Neuronal stem cell (in vitro differentiated cells): Measurements from ENCODE around the gene ELANE.

Experiments used
- DNase-seq: peaks from one replicate; pipeline ENCODE4 v3.0.0-alpha.2; 2013; ENCODE audit warnings: low spot score
- H2AFZ ChIP-seq: one replicate; pipeline ENCODE4 v1.6.1; 2013; ENCODE audit warnings: mild to moderate bottlenecking, low read length, inconsistent platforms
- H2AK5ac ChIP-seq: 2 replicates; pipeline ENCODE4 v1.6.1; 2013; ENCODE audit warnings: low read depth, mild to moderate bottlenecking, inconsistent platforms, low read length, moderate library complexity, mixed read lengths
- H2BK120ac ChIP-seq: 2 replicates; pipeline ENCODE4 v1.6.1; 2013; ENCODE audit warnings: low read depth, mild to moderate bottlenecking, inconsistent platforms, low read length, moderate library complexity, mixed read lengths
- H2BK12ac ChIP-seq: one replicate; pipeline ENCODE4 v1.6.1; 2013; ENCODE audit warnings: low read length, inconsistent platforms
- H2BK15ac ChIP-seq: 2 replicates; pipeline ENCODE4 v1.6.1; 2013; ENCODE audit warnings: mild to moderate bottlenecking, low read length, inconsistent platforms, mixed read lengths
- H2BK5ac ChIP-seq: one replicate; pipeline ENCODE4 v1.6.1; 2013; ENCODE audit warnings: inconsistent platforms, mild to moderate bottlenecking, low read length, moderate library complexity
- H3K14ac ChIP-seq: one replicate; pipeline ENCODE4 v1.6.1; 2013; ENCODE audit warnings: low read length, inconsistent platforms
- H3K18ac ChIP-seq: 2 replicates; pipeline ENCODE4 v1.6.1; 2013; ENCODE audit warnings: low read length, inconsistent platforms
- H3K23ac ChIP-seq: 2 replicates; pipeline ENCODE4 v1.6.1; 2013; ENCODE audit warnings: low read depth, mild to moderate bottlenecking, mixed read lengths, low read length, inconsistent platforms; ENCODE audit not compliant: poor library complexity
- H3K27ac ChIP-seq: replicated peaks from 3 replicates; pipeline ENCODE4 v1.5.1; 2013; ENCODE audit warnings: low read length, inconsistent platforms
- H3K27me3 ChIP-seq, 3 experiments: 2 replicates each; pipeline ENCODE4 v1.6.1; 2013; ENCODE audit warnings: low read length in 3 of 3, mild to moderate bottlenecking in 2 of 3, inconsistent platforms in 1 of 3, low read depth in 1 of 3, mixed read lengths in 1 of 3, moderate library complexity in 1 of 3; ENCODE audit not compliant: control insufficient read depth in 3 of 3, insufficient read depth in 3 of 3
- H3K36me3 ChIP-seq, 2 donors: replicated peaks in 1 of 2; 2 replicates each; pipeline ENCODE4 v1.6.1; 2013; ENCODE audit warnings: low read length in 2 of 2; ENCODE audit not compliant: control insufficient read depth in 2 of 2, insufficient read depth in 2 of 2
- H3K4ac ChIP-seq: 2 replicates; pipeline ENCODE4 v1.6.1; 2013; ENCODE audit warnings: inconsistent platforms, mild to moderate bottlenecking, low read length, moderate library complexity
- H3K4me1 ChIP-seq, 2 donors: 1 replicate in 1 of 2; 2 replicates in 1 of 2; pipeline ENCODE4 v1.6.1; 2013; ENCODE audit warnings: low read length in 2 of 2, low read depth in 1 of 2; ENCODE audit not compliant: control insufficient read depth in 2 of 2, insufficient read depth in 1 of 2
- H3K4me2 ChIP-seq: one replicate; pipeline ENCODE4 v1.6.1; 2013; ENCODE audit warnings: mild to moderate bottlenecking, low read length, inconsistent platforms; ENCODE audit not compliant: insufficient read depth, poor library complexity, severe bottlenecking
- H3K4me3 ChIP-seq, 2 donors: 2 replicates each; pipeline ENCODE4 v1.5.1; 2013; ENCODE audit warnings: low read length in 2 of 2, mild to moderate bottlenecking in 2 of 2, inconsistent platforms in 1 of 2, moderate library complexity in 1 of 2
- H3K79me1 ChIP-seq: one replicate; pipeline ENCODE4 v1.6.1; 2013; ENCODE audit warnings: low read depth, mild to moderate bottlenecking, inconsistent platforms, low read length, moderate library complexity
- H3K9ac ChIP-seq: one replicate; pipeline ENCODE4 v1.6.1; 2013; ENCODE audit warnings: mild to moderate bottlenecking, low read depth, low read length, inconsistent platforms; ENCODE audit not compliant: poor library complexity
- H3K9me3 ChIP-seq, 2 donors: replicated peaks in 1 of 2; 2 replicates each; pipeline versions ENCODE3 to v1.6.1; 2013; ENCODE audit warnings: low read length in 2 of 2, mild to moderate bottlenecking in 2 of 2, inconsistent platforms in 1 of 2, low read depth in 1 of 2, mixed read lengths in 1 of 2, moderate library complexity in 1 of 2; ENCODE audit not compliant: control insufficient read depth in 2 of 2, insufficient read depth in 1 of 2
- H4K8ac ChIP-seq: one replicate; pipeline ENCODE4 v1.6.1; 2013; ENCODE audit warnings: low read depth, mild to moderate bottlenecking, inconsistent platforms, low read length, moderate library complexity
- H4K91ac ChIP-seq: one replicate; pipeline ENCODE4 v1.6.1; 2013; ENCODE audit warnings: low read length, low read depth, mild to moderate bottlenecking, inconsistent platforms; ENCODE audit not compliant: poor library complexity
- WGBS, 2 donors: extraction: QIAGEN DNeasy Blood & Tissue Kit; methylation state at CpG; one replicate each; pipeline ENCODE4 v1.1.7; 2013; ENCODE audit warnings: missing lambda C conversion rate in 2 of 2, mixed read lengths in 1 of 2; ENCODE audit not compliant: insufficient read length in 2 of 2, insufficient replicate concordance in 1 of 2; ENCODE audit errors: extremely low coverage in 2 of 2; 5-methylcytosine and 5-hydroxymethylcytosine counted together

Gene ELANE

GRCh38 chr19:858868-859843, 7.1 kb downstream of the ELANE start, which contains the start of gene CFD:
Gene CFD, plus strand, starts transcription at chr19:859664. Its CDS starts 26 bp downstream, at chr19:859690.
- peak within 1 kb of the TSS; percentile 87 for H3K18ac ChIP-seq
- no peak within 1 kb of the TSS for H4K91ac ChIP-seq
- no peak within 1 kb of the TSS for H4K8ac ChIP-seq
- peak within 1 kb of the TSS; percentile 60 for H3K9ac ChIP-seq
- H2BK120ac ChIP-seq: no peak within 1 kb of the TSS
- peak within 1 kb of the TSS; percentile 33 to 75 for H3K4me3 ChIP-seq
- WGBS, 2 donors: no CpG with 5 or more reads among the region's 24 CpGs
- H3K27me3 ChIP-seq: peaks cover 18 to 43% (median 19%) of the 10 kb centered on the region in 3 experiments
- peak within 1 kb of the TSS; percentile 88 for H2AK5ac ChIP-seq
- peak within 1 kb of the TSS; percentile 93 for H3K23ac ChIP-seq
- peaks cover 4% of the 10 kb centered on the region for H3K79me1 ChIP-seq
- peak within 1 kb of the TSS; percentile 92 for H2AFZ ChIP-seq
- peak within 1 kb of the TSS; percentile 84 for H2BK12ac ChIP-seq
- H3K4me1 ChIP-seq: peaks cover 2 to 3% of the 10 kb centered on the region in 2 donors
- peaks cover 0 to 9% of the 10 kb centered on the region in 2 donors for H3K9me3 ChIP-seq
- no peak for DNase-seq
- H3K36me3 ChIP-seq: no peaks in the 10 kb centered on the region
- H2BK5ac ChIP-seq: peak within 1 kb of the TSS; percentile 39
- no peak within 1 kb of the TSS for H3K14ac ChIP-seq
- peak within 1 kb of the TSS; percentile 98 for H2BK15ac ChIP-seq
- H3K27ac ChIP-seq: no peak within 1 kb of the TSS
- no peak within 1 kb of the TSS for H3K4ac ChIP-seq
- H3K4me2 ChIP-seq: peak within 1 kb of the TSS; percentile 73

DNA sequence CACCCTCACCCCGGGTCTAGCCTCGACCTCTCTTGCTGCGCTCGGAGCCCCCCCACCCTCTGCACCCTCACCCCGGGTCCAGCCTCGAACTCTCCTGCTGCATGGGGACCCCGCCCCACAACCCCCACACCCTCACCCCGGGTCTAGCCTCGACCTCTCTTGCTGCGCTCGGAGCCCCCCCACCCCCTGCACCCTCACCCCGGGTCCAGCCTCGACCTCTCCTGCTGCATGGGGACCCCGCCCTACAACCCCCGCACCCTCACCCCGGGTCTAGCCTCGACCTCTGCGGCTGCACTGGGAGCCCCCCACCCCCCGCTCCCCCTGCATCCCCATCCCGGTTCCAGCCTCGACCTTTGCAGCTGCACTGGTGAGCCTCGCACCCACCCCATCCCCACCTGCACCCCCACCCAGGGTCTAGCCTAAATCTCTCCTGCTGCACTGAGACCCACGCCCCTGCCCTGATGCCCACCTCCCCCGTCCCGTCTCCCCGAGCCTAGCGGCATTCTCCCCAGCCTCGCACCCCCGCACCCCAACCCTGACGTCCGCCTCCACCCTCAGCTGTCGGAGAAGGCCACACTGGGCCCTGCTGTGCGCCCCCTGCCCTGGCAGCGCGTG, 9.1 kb downstream of the ELANE start:
- peak overlapping the region in 1 of 2 donors; percentile 11 for H3K4me3 ChIP-seq
- H3K4me1 ChIP-seq: peaks cover 2 to 4% of the 10 kb centered on the region in 2 donors
- peak overlapping the region; percentile 32 for H3K4me2 ChIP-seq
- no peaks in the 10 kb centered on the region for H3K36me3 ChIP-seq
- no peak for DNase-seq
- H3K23ac ChIP-seq: peak overlapping the region; percentile 92
- H2BK120ac ChIP-seq: no peak overlapping the region
- peak overlapping the region; percentile 94 for H3K18ac ChIP-seq
- H2BK5ac ChIP-seq: no peak overlapping the region
- WGBS, 2 donors: no CpG with 5 or more reads among the region's 35 CpGs
- H2AFZ ChIP-seq: peak overlapping the region; percentile 68
- peak overlapping the region; percentile 56 for H3K14ac ChIP-seq
- H2BK12ac ChIP-seq: no peak overlapping the region
- no peak overlapping the region for H4K8ac ChIP-seq
- H2AK5ac ChIP-seq: peak overlapping the region; percentile 98
- no peak overlapping the region for H3K9ac ChIP-seq
- peaks cover 0 to 9% of the 10 kb centered on the region in 2 donors for H3K9me3 ChIP-seq
- H3K27me3 ChIP-seq: peaks cover 18 to 43% (median 19%) of the 10 kb centered on the region in 3 experiments
- H3K79me1 ChIP-seq: peaks cover 4% of the 10 kb centered on the region
- H3K27ac ChIP-seq: no peak overlapping the region
- peak overlapping the region; percentile 100 for H2BK15ac ChIP-seq
- H3K4ac ChIP-seq: peak overlapping the region; percentile 89
- no peak overlapping the region for H4K91ac ChIP-seq

DNA sequence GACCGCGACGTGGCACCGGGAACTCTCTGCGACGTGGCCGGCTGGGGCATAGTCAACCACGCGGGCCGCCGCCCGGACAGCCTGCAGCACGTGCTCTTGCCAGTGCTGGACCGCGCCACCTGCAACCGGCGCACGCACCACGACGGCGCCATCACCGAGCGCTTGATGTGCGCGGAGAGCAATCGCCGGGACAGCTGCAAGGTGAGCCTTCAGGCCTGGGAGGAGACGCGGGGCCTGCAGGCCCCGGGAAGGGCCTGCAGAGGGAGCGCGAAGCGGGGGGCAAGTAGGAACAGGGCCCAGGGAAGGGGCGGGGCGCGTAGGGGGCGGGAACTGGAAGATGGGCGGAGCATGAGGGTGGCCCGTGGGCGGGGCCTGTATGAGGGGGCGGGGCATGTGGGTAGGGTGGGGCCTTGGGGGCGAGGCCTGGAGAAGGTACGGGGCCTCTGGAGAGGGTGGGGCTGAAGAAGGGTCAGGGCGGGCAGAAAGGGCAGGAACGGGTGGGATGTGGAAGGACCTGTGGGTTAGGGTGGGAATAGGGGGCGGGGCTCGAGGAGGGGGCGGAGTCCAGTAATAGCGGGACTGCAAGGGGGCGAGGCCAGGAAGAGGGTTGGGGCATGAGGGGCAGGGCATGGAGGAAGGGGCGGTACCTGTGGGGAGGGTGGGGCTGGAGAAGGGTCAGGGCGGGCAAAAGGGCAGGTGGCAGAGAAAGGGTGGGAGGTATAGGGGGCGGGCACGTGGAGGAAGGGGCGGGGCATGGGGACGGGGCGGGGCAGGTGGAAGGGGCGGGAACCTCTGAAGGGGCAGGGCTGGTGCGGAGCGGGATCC, 9.9 kb downstream of the ELANE start:
- Histone ChIP-seq H3K18ac (peak overlapping the region; percentile 94), H2BK5ac (no peak overlapping the region), H2AK5ac (peak overlapping the region; percentile 98), H3K27me3 (peaks cover 18 to 43% (median 19%) of the 10 kb centered on the region in 3 experiments), H4K91ac (no peak overlapping the region), H2AFZ (peak overlapping the region; percentile 68), H2BK12ac (no peak overlapping the region), H3K27ac (no peak overlapping the region), H3K79me1 (peaks cover 4% of the 10 kb centered on the region), H3K4ac (peak overlapping the region; percentile 89), H3K4me2 (peak overlapping the region; percentile 40), H3K14ac (peak overlapping the region; percentile 56), H3K36me3 (no peaks in the 10 kb centered on the region), H3K9ac (no peak overlapping the region), H3K4me3 (peak overlapping the region in 1 of 2 donors; percentile 11), H4K8ac (no peak overlapping the region), H3K4me1 (peaks cover 2 to 4% of the 10 kb centered on the region in 2 donors), H3K9me3 (peaks cover 0 to 9% of the 10 kb centered on the region in 2 donors), H2BK15ac (peak overlapping the region; percentile 100), H3K23ac (peak overlapping the region; percentile 92), H2BK120ac (no peak overlapping the region)
- WGBS, 2 donors: no CpG with 5 or more reads among the region's 60 CpGs
- DNase-seq: peak; percentile 43
